C4-2B (cell line): Measurements from ENCODE around the gene PTPRD.

Source experiments
- H3K27ac ChIP-seq: fragments of 450-650 bp; 2 replicates; pipeline ENCODE4 v1.5.1; 2017
- ZFX ChIP-seq: fragments of 450-650 bp; IDR thresholded peaks from 2 replicates; pipeline ENCODE4 v1.6.1; 2017
- TF ChIP-seq, protein P1 (sequence below): fragments of 450-650 bp; conservative IDR thresholded peaks from 2 replicates; pipeline ENCODE4 v1.5.1; 2017; ENCODE audit warnings: mild to moderate bottlenecking

The PTPRD gene

GRCh38 chr9:9305600-9305999 is 1307.2 kb downstream of the PTPRD start:
- H3K27ac ChIP-seq: no peak overlapping the region
- TF ChIP-seq, protein P1, sequence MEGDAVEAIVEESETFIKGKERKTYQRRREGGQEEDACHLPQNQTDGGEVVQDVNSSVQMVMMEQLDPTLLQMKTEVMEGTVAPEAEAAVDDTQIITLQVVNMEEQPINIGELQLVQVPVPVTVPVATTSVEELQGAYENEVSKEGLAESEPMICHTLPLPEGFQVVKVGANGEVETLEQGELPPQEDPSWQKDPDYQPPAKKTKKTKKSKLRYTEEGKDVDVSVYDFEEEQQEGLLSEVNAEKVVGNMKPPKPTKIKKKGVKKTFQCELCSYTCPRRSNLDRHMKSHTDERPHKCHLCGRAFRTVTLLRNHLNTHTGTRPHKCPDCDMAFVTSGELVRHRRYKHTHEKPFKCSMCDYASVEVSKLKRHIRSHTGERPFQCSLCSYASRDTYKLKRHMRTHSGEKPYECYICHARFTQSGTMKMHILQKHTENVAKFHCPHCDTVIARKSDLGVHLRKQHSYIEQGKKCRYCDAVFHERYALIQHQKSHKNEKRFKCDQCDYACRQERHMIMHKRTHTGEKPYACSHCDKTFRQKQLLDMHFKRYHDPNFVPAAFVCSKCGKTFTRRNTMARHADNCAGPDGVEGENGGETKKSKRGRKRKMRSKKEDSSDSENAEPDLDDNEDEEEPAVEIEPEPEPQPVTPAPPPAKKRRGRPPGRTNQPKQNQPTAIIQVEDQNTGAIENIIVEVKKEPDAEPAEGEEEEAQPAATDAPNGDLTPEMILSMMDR: no peak
- no peak for TF ChIP-seq ZFX

- TF ChIP-seq, protein P1: no peak
- no peak for TF ChIP-seq ZFX
- H3K27ac ChIP-seq: no peak overlapping the region
These were observed 1313.7 kb downstream of the PTPRD start for GRCh38 chr9:9299134-9299533.

DNA sequence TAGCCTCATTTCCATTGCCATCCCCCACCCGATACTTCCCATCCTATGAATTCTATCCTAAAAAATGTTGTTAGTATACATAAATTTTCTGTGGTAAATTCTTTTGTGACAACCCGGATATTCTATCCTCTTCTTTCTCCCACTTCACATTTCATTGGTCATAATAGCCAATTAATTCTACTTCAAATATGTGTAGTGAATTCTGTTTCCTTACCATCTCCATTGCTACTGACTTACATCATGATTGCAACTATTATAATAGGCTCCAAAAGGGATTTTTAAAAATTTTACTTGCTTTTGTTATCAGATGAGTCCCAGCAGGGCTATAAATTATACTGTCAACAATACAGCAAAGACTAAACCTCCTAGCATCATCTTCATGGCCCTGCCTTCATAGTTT is 1326.8 kb downstream of the PTPRD start:
- H3K27ac ChIP-seq: no peak overlapping the region
- TF ChIP-seq ZFX: no peak
- TF ChIP-seq, protein P1: no peak

- H3K27ac ChIP-seq: no peak overlapping the region
- TF ChIP-seq, protein P1: no peak
- TF ChIP-seq ZFX: no peak
These were observed 1328.6 kb downstream of the PTPRD start for GRCh38 chr9:9284201-9284600.

DNA sequence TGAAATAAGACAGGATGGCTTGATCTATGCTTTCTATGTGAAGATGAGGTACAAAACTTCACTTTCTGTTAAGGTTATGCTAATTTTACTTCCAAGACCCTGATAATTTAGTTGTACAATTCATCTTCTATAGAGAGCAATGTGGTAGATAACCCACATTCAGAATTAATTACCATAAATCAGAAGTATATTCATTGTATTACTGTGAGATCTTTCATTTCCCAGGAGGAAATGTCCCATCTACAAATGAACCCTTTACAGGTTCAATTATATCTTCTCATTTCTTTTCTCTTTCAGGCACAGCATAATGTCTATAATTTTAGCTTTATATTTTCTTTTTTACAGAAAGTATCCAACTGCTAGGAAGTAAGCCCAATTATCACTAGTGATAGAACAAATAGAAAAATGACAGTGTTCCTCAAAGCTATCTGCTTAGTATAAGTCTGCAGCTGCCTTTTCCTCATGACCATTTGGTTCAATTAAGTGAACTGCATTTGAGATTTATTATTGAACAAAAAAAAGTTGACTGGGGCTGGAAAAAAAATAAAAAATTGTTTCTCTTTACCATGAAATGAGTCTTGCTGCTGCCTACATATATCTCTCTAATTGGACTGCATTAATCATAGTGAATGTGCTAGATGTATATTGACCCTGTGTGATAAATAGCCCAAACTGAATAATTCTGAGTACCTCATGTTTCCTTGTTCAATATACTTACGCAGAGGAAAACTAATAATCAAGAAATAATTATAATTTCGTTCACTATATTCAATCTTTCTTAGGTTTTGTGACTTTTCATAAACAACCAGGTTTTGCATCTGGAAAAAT is 1329.4 kb downstream of the PTPRD start:
- H3K27ac ChIP-seq: no peak overlapping the region
- TF ChIP-seq, protein P1: no peak
- no peak for TF ChIP-seq ZFX

DNA sequence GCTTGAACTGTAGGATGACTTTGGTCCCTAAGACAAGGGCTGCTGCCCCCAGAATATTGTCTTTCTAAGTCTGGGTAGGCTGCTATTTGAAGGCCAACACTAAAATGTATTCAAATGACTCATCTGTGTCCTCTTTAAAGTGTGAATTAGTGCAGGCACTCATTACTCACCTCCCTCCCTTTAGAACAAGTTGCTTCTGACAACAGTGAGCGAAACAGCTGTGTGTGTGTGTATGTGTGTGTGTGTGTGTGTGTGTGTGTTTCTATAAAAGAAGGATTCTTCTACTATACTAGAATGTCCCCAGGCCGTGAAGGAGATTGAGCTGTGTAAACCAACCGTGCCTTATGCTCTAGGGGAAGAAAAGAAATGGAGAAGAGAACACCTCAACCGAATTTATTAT is 1337.2 kb downstream of the PTPRD start:
- no peak for TF ChIP-seq ZFX
- TF ChIP-seq, protein P1: no peak
- H3K27ac ChIP-seq: no peak overlapping the region

DNA sequence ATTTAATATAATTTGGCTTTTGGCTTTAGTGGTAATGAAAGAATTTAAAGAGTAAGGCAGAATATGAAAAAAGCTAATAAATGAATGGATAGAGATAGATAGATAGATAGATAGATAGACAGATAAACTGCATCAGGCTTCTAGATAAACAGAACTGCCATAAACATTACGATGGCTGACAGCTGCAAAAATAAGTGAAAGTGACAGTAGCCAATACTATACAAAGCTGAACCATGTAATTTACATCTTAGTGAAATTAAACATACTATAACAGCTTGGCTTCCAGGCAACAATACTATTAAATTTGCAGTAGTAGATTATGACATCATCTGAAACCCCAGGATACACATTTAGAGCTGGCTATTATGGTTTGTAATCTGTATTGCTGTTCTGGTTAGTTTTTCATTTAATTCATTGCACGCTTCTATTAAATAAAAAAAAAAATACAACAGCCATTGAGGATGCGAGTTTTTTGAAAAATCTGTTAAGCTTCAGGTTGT is 1354.8 kb downstream of the PTPRD start:
- TF ChIP-seq, protein P1: no peak
- no peak for TF ChIP-seq ZFX
- H3K27ac ChIP-seq: no peak overlapping the region
